ENCODE data around the gene SLC1A7. TPM values are rescaled to one million over a fixed set of nuclear protein-coding genes. Genes with fewer than 3 reads are reported as not detected.

The SLC1A7 gene
- total and polyA plus RNA-seq, 2 experiments from 2014 or later: not detected

DNA sequence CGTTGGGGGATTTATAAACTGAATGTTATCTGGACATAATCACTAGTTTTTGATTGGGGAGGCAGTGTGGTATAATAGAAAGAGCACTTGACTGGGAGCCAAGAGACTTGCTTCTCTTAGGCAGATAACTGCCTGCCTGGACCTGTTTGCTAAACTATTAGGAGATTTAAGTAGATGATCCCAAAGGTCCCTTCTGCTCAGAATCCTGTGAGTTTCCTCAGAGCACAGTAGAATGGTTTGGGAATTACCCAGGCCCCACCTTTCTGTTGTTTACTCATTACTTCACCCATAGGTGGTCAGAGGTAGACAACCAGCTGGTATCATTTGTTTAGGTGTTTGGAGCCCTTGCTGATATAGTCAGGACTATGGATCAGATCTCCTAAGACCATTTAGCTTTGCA, 90.8 kb downstream of the SLC1A7 start:
- H3K4me3 ChIP-seq: no peak overlapping the region
- no peaks in the 10 kb centered on the region for H3K9me3 ChIP-seq (ENCODE audit: low read depth)
- peaks cover 47% of the 10 kb centered on the region for H3K4me1 ChIP-seq (ENCODE audit: low read depth)
- H3K36me3 ChIP-seq: peaks cover 5% of the 10 kb centered on the region
- TF ChIP-seq, protein P1, sequence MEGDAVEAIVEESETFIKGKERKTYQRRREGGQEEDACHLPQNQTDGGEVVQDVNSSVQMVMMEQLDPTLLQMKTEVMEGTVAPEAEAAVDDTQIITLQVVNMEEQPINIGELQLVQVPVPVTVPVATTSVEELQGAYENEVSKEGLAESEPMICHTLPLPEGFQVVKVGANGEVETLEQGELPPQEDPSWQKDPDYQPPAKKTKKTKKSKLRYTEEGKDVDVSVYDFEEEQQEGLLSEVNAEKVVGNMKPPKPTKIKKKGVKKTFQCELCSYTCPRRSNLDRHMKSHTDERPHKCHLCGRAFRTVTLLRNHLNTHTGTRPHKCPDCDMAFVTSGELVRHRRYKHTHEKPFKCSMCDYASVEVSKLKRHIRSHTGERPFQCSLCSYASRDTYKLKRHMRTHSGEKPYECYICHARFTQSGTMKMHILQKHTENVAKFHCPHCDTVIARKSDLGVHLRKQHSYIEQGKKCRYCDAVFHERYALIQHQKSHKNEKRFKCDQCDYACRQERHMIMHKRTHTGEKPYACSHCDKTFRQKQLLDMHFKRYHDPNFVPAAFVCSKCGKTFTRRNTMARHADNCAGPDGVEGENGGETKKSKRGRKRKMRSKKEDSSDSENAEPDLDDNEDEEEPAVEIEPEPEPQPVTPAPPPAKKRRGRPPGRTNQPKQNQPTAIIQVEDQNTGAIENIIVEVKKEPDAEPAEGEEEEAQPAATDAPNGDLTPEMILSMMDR (IDR thresholded peaks at IDR 0.05; ENCODE audit: low read depth, low read length): no peak
- H3K27ac ChIP-seq: no peak overlapping the region
- H3K27me3 ChIP-seq: no peaks in the 10 kb centered on the region
- no peak for DNase-seq (ENCODE audit: low read depth in 1 of 2, low spot score in 1 of 2)

DNA sequence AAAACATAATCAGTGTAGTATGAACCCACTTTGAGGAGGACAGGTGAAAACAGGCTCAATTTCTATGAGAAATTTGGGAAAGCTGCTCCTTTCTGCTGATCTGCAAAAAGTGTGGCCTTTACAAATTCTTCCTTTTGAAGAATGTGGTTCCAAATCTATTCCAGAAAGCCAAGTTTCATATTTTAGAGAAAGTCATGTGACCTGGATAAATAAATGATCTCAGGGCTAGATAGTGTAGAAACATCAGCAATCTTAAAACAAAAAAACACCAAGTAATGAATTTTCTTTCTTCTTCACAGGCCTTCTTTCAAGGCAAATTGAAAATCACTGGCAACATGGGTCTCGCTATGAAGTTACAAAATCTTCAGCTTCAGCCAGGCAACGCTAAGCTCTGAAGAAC, 92.1 kb downstream of the SLC1A7 start:
- no peaks in the 10 kb centered on the region for H3K9me3 ChIP-seq (ENCODE audit: low read depth)
- no peak for DNase-seq (ENCODE audit: low read depth in 1 of 2, low spot score in 1 of 2)
- H3K4me3 ChIP-seq: no peak overlapping the region
- no peaks in the 10 kb centered on the region for H3K27me3 ChIP-seq
- H3K36me3 ChIP-seq: peaks cover 5% of the 10 kb centered on the region
- H3K27ac ChIP-seq: peak overlapping the region; percentile 84
- peaks cover 53% of the 10 kb centered on the region for H3K4me1 ChIP-seq (ENCODE audit: low read depth)
- TF ChIP-seq, protein P1 (IDR thresholded peaks at IDR 0.05; ENCODE audit: low read depth, low read length): no peak

DNA sequence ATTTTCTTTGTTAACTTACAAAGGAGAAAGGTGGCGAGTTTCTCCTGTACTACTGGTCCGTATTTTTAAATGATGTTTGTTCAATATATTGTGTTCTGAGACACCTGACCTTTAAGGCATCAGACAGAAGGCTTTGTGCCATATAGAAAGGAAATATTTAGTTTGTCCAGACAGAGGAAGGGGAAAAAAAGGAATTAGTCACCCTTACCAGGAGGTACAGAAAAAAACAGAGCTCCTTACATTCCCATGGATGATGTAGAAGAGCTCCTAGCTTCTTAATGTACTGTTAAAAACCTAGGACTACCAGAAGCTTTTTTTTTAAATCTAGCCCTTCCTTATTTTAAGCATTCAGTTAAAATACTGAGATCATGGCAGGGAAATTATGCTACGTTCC, 92.9 kb downstream of the SLC1A7 start:
- Histone ChIP-seq H3K36me3 (peaks cover 5% of the 10 kb centered on the region), H3K27me3 (no peaks in the 10 kb centered on the region), H3K4me1 (ENCODE audit: low read depth) (peaks cover 53% of the 10 kb centered on the region), H3K4me3 (no peak overlapping the region), H3K27ac (peak overlapping the region; percentile 84), H3K9me3 (ENCODE audit: low read depth) (no peaks in the 10 kb centered on the region)
- TF ChIP-seq, protein P1 (IDR thresholded peaks at IDR 0.05; ENCODE audit: low read depth, low read length): no peak
- no peak for DNase-seq (ENCODE audit: low read depth in 1 of 2, low spot score in 1 of 2)

DNA sequence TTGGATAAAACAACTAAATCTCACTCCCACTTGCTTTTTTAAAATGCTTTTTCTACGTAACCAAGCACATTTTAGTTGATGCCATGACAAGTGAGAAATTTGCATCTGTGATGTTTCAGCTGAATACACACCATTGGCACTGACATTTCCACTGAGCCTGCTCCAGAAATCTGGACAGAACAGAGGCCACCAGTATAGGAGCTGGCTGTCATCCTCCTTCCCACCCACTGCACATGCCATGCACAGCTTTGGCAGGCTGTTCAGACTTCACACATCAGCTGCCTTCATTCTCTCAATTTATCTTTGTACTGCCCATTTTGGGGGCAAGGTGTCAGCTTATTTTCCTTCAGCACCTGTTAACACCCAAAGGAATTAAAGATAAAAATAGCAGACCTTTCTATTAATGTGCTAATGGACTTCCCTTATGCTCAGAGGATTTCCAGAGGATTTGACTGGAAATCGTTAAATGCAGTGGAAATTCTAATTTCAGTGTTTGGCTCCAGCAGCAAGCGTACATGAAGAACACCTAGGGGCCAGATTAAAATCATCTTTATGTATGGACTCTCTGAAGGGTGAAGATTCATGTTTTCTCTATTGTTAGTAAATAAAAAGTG, 93.4 kb downstream of the SLC1A7 start:
- no peak overlapping the region for H3K4me3 ChIP-seq
- DNase-seq (ENCODE audit: low read depth in 1 of 2, low spot score in 1 of 2): peak in 1 of 2 donors; percentile 69
- peaks cover 51% of the 10 kb centered on the region for H3K4me1 ChIP-seq (ENCODE audit: low read depth)
- no peaks in the 10 kb centered on the region for H3K9me3 ChIP-seq (ENCODE audit: low read depth)
- H3K27me3 ChIP-seq: no peaks in the 10 kb centered on the region
- H3K36me3 ChIP-seq: peaks cover 5% of the 10 kb centered on the region
- H3K27ac ChIP-seq: peak overlapping the region; percentile 84
- TF ChIP-seq, protein P1 (IDR thresholded peaks at IDR 0.05; ENCODE audit: low read depth, low read length): no peak

DNA sequence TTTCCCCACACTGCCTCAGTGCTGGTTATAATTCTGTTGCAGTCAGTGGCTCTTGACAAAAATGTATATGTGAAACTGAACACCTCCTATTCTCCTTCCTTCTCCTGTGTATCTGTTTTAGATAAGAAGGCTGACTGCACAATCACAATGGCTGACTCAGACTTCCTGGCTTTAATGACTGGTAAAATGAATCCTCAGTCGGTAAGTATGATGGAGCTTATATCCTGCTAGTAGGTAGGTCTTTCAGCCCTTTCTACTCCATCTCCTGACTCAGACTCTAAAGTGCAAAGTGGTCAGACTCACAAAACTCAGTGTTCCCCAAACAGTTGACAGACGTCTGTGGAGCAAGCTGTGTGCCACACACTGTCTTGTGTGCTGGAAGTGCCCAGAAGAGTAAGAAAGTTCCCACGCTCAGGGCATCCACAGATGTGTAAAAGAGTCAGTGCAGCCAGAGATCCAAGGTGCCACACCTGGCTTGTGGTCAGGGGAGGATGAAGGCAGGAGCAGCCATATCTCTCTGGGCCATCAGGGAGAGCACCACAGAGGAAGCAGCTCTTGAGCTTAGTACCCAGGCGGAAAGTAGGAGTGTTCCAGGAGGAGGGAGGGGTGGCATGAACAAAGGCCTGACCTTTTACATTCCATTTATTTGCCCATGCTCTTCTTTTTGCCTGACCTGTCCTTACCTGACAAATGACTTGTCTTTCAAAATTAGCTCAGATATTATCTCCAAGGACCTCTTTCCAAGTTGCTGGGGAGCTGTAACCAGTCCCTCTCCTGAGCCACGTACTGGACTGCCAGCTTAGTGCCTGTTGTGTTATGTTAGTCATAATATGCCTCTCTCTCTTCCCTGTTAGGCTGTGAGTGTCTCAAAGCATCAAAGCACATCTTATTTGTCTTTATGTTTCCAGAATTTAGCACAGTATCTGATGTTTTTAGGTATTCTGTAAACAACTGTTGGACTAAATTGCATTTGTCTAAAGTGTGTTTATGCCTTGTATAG, 94.4 kb downstream of the SLC1A7 start:
- Histone ChIP-seq H3K4me1 (ENCODE audit: low read depth) (peaks cover 48% of the 10 kb centered on the region), H3K36me3 (peaks cover 5% of the 10 kb centered on the region), H3K27ac (peak overlapping the region; percentile 84), H3K4me3 (no peak overlapping the region), H3K9me3 (ENCODE audit: low read depth) (no peaks in the 10 kb centered on the region), H3K27me3 (no peaks in the 10 kb centered on the region)
- TF ChIP-seq, protein P1 (IDR thresholded peaks at IDR 0.05; ENCODE audit: low read depth, low read length): no peak
- DNase-seq (ENCODE audit: low read depth in 1 of 2, low spot score in 1 of 2): peak; percentile 41 to 71

Data from cardiac muscle cell (in vitro differentiated cells and primary cell).